Omental fat pad (tissue), 4 donors: ENCODE measurements around the gene MUC13. TPM values are rescaled to one million over a fixed set of nuclear protein-coding genes. Genes with fewer than 3 reads are reported as not detected.

Source experiments
- ATAC-seq: fragments of 150-250 bp; one replicate; pipeline ENCODE4 v1.9.1; 2016; ENCODE audit warnings: mild to moderate bottlenecking, moderate library complexity; ENCODE audit not compliant: low FRiP score
- DNase-seq: peaks from one replicate; pipeline ENCODE4 v3.0.0-alpha.2; 2019; ENCODE audit warnings: low spot score
- CTCF ChIP-seq, 3 donors: fragments of 450-650 bp; IDR thresholded peaks; one replicate each; pipeline ENCODE4 v1.5.1; 2016 to 2017; ENCODE audit warnings: antibody characterized with exemption in 3 of 3, mild to moderate bottlenecking in 3 of 3, moderate library complexity in 2 of 3
- total RNA-seq, 4 donors: library from RNA; depleted of rRNA; stranded (reverse); fragments of >200 nt; gene quantifications; one replicate each; pipeline ENCODE4 v1.1.0, GENCODE V29; 2016

The MUC13 gene
- total RNA-seq, 4 donors from 2014 or later, result not detected

- DNase-seq (no peak), ATAC-seq (no peak)
- no peak for TF ChIP-seq CTCF (IDR thresholded peaks at IDR 0.05)
Measured at GRCh38 chr3:124972457-124972856, 37.9 kb upstream of the MUC13 start.

- no peak for TF ChIP-seq CTCF (IDR thresholded peaks at IDR 0.05)
Measured at GRCh38 chr3:124969963-124970722, 35.6 kb upstream of the MUC13 start.

GRCh38 chr3:124969190-124969589 is 34.6 kb upstream of the MUC13 start:
- no peak for TF ChIP-seq CTCF (IDR thresholded peaks at IDR 0.05)
- no peak for DNase-seq
- ATAC-seq, result no peak

More at GRCh38 chr3:124969963-124970722, 35.6 kb upstream of the MUC13 start:
- DNase-seq (no peak), ATAC-seq (no peak)

GRCh38 chr3:124967964-124968363 is 33.4 kb upstream of the MUC13 start:
- ATAC-seq (no peak), DNase-seq (no peak)
- no peak for TF ChIP-seq CTCF (IDR thresholded peaks at IDR 0.05)

- ATAC-seq, result no peak
- no peak for TF ChIP-seq CTCF (IDR thresholded peaks at IDR 0.05)
- DNase-seq, result no peak
Measured at GRCh38 chr3:124966521-124967445, 32.2 kb upstream of the MUC13 start.

- DNase-seq (no peak), ATAC-seq (no peak)
- no peak for TF ChIP-seq CTCF (IDR thresholded peaks at IDR 0.05)
Measured at GRCh38 chr3:124965413-124965812, 30.9 kb upstream of the MUC13 start.
